GM19351 (cell line): ENCODE measurements around the gene SVIL.
"Not testable (repeated sequence)": the region's sequence is repeated elsewhere in the genome, so short reads cannot be mapped to it uniquely, and the experiment has no call there.

Source experiments
- ATAC-seq: cut with Tn5 transposase; IDR thresholded peaks from one replicate; pipeline ENCODE4 v1.9.1; 2021; ENCODE audit warnings: mild to moderate bottlenecking, moderate library complexity; ENCODE audit not compliant: unreplicated experiment

SVIL gene

GRCh38 chr10:29583674-29584073, 51.1 kb downstream of the SVIL start:
- no peak for ATAC-seq

- not testable (repeated sequence) for ATAC-seq
Measured at GRCh38 chr10:29582769-29583168, 52.0 kb downstream of the SVIL start.

GRCh38 chr10:29579455-29579970, 55.3 kb downstream of the SVIL start:
- no peak for ATAC-seq

- ATAC-seq: no peak
Measured at GRCh38 chr10:29578457-29578856, 56.3 kb downstream of the SVIL start.

GRCh38 chr10:29576681-29577080, 58.1 kb downstream of the SVIL start:
- ATAC-seq: no peak

GRCh38 chr10:29575098-29575455, 59.7 kb downstream of the SVIL start:
- no peak for ATAC-seq

GRCh38 chr10:29574212-29575097, 60.3 kb downstream of the SVIL start:
- not testable (repeated sequence) for ATAC-seq

- not testable (repeated sequence) for ATAC-seq
Measured at GRCh38 chr10:29570248-29570647, 64.5 kb downstream of the SVIL start.

- ATAC-seq: no peak
Measured at GRCh38 chr10:29569795-29570194, 65.0 kb downstream of the SVIL start.

GRCh38 chr10:29567003-29567402, 67.8 kb downstream of the SVIL start:
- no peak for ATAC-seq

- ATAC-seq: not testable (repeated sequence)
Measured at GRCh38 chr10:29566209-29566608, 68.6 kb downstream of the SVIL start.

GRCh38 chr10:29563420-29564035, 71.2 kb downstream of the SVIL start:
- ATAC-seq: no peak

- peak; percentile 75 for ATAC-seq
Measured at GRCh38 chr10:29563006-29563405, 71.8 kb downstream of the SVIL start.

- ATAC-seq: no peak
Measured at GRCh38 chr10:29559996-29560395, 74.8 kb downstream of the SVIL start.

- no peak for ATAC-seq
Measured at GRCh38 chr10:29557665-29558064, 77.1 kb downstream of the SVIL start.

GRCh38 chr10:29555746-29556481, 78.9 kb downstream of the SVIL start:
- ATAC-seq: no peak

- ATAC-seq: no peak
Measured at GRCh38 chr10:29555091-29555745, 79.6 kb downstream of the SVIL start.

- no peak for ATAC-seq
Measured at GRCh38 chr10:29554660-29555059, 80.1 kb downstream of the SVIL start.

GRCh38 chr10:29553544-29554250, 81.1 kb downstream of the SVIL start:
- ATAC-seq: no peak

GRCh38 chr10:29553116-29553515, 81.7 kb downstream of the SVIL start:
- ATAC-seq: not testable (repeated sequence)
